Fibroblast of mammary gland (primary cell): ENCODE measurements around the gene SLC5A10.
A peak's percentile ranks its signal among the peaks of the same experiment; 100 is the strongest.

ENCODE experiments used
- DNase-seq: peaks from one replicate; pipeline ENCODE4 v3.0.0-alpha.2; 2010; ENCODE audit warnings: low read depth
- H3K4me3 ChIP-seq: 2 replicates; pipeline ENCODE4 v1.5.1; 2011; ENCODE audit warnings: low read depth, mild to moderate bottlenecking, low read length, moderate library complexity; ENCODE audit not compliant: control insufficient read depth
- TF ChIP-seq, protein P1 (sequence below): conservative IDR thresholded peaks from 2 replicates; pipeline ENCODE4 v1.5.1; 2011; ENCODE audit warnings: low read depth, low read length, inconsistent platforms; ENCODE audit not compliant: control insufficient read depth, insufficient read depth

The SLC5A10 gene

DNA sequence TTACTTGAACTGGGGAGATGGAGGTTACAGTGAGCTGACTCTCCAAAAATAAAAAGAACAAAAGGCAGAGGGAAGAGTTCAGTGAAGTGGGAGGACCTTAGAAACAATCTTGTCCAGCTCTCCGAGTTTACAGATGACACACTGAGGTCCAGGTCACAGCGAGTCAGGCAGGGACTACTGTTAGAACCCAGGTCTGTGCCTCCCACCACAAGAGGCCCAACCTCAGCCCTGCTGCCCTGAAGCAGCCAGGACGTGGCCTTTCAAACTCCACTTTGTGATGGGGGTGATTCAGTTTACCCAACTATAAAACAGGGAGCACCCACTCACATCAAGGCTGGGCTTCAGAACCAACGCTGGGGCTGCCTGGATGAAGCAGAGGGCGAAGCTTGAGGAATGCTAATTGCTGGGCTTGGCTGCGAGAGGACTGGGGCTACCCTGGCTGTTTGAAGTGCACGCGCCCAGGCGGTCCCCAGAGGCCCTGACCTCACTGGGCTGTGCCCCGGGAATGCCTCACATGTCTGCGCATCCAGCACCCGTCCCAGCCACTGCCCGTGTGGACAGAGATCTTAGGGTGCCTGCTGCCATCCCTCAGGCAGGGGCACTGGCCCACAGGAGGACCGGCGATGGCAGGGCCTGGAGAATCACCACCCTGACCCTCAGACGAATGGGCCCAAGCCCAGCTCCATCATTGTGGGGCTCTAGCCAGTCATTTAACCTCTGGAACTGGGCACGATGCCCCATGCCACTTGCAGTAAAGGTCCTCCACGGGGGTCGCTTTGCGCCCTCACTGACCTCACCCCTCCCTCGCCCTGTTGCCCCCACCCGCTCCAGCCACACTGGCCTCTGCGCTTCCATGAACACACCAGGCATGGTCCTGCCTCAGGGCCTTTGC is 11.4 kb downstream of the SLC5A10 start:
- DNase-seq = peak; percentile 36
- H3K4me3 ChIP-seq = no peak overlapping the region
- TF ChIP-seq, protein P1, sequence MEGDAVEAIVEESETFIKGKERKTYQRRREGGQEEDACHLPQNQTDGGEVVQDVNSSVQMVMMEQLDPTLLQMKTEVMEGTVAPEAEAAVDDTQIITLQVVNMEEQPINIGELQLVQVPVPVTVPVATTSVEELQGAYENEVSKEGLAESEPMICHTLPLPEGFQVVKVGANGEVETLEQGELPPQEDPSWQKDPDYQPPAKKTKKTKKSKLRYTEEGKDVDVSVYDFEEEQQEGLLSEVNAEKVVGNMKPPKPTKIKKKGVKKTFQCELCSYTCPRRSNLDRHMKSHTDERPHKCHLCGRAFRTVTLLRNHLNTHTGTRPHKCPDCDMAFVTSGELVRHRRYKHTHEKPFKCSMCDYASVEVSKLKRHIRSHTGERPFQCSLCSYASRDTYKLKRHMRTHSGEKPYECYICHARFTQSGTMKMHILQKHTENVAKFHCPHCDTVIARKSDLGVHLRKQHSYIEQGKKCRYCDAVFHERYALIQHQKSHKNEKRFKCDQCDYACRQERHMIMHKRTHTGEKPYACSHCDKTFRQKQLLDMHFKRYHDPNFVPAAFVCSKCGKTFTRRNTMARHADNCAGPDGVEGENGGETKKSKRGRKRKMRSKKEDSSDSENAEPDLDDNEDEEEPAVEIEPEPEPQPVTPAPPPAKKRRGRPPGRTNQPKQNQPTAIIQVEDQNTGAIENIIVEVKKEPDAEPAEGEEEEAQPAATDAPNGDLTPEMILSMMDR = no peak

DNA sequence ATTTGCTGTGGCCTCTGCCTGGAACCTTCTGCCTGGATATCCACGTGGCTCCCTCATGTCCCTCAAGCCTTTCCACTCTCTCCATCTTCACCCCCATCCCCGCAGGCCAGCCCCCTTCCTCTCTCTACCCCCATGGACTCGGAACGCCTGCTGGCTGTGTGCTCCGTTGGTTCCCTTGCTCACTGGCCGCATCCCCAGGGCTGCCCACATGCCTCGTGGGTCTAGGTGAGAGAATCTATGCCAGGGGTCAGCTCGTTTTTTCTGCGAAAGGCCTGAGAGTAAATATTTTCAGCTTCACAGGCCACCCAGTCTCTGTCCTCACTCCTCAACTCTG is 12.0 kb downstream of the SLC5A10 start:
- TF ChIP-seq, protein P1 = no peak
- no peak for DNase-seq
- H3K4me3 ChIP-seq = no peak overlapping the region

DNA sequence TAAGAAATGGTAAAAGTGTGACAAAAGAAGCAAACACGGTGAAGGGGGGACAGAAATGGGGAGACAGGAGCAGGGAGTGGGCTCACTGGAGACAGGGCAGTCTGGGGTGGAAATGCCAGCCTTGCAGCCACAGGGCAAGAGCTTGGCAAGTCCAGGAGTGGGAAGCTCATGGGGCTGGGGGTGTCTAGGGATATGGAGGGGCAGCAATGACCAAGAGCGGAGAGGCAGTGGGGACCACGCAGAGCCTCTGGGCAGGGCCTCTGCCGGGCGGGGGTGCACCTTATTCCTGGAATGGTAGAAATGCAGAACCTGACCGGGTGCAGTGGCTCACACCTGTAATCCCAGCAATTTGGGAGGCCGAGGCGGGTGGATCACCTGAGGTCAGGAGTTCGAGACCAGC is 12.6 kb downstream of the SLC5A10 start:
- no peak for DNase-seq
- TF ChIP-seq, protein P1 = no peak
- H3K4me3 ChIP-seq = no peak overlapping the region

DNA sequence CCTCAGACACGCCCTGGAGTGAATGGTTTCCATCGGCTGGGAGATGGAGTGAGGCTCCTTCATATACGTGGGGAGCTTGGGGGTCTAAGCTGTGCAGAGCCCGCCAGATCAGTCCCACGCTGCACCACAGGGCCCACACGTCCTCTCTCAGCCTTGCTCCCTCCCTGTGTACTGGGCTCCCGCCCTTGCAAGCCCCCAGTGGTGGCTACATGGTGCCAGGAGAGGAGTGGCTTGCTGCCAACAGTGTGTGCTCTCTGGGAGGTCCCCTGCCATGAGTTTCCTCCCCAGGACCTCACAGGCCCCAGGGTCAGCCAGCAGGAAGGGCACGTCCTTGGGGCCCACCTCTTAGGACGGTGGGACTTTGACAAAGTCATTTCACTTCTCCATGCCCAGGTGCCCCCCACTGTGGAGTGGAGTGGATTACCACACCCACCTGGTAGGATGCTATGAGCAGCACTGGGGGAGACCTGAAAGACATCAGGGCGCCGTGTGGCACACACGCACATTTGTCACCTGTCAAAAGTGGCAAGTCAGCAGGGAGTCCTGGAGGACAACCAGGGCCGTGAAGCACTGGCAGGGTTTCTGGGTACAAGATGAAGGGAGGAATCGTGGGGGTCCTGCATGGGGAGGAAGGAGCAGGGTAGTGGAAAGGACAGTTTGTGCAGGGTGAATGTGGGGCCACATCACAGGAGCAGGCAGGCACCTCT is 13.7 kb downstream of the SLC5A10 start:
- no peak overlapping the region for H3K4me3 ChIP-seq
- TF ChIP-seq, protein P1 = no peak
- no peak for DNase-seq

DNA sequence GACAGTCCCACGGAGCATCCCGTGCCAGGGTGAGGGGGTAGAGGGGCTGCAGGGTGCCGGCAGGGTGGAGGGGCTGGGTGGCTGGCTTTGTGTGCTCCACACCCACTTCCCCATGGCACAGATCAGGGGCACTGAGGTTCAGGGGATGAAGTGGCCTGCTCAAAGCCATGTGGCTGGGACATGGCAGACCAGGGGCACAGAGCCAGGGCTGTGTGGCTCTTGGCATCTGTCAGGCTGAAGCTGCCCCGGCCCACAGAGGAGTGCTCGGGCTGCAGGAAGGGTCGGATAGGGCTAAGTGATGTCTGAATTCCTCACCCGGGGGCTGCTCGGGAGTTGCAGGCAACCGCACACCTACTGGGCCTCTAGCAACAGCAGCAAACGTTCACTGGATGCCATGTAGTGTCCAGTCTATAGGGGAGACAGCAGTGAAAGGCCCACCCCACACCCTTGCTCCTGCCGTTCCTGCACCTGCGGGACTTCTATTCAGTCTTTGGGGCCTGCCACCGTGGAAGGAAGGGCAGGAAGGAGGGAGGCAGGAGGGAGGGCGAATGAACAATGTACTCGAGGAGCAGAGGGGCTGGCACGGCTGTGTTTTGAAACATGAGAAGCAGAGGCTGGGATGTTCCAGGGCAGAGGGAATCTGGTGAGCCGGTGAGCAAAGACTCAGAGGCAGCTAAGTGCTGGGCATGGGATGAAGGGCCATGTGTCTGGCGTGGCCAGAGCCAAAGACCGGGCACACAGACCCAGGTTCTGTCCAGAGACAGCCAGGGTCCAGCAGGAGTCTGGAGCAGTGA is 15.1 kb downstream of the SLC5A10 start:
- peak; percentile 19 for DNase-seq
- H3K4me3 ChIP-seq = no peak overlapping the region
- TF ChIP-seq, protein P1 = no peak

DNA sequence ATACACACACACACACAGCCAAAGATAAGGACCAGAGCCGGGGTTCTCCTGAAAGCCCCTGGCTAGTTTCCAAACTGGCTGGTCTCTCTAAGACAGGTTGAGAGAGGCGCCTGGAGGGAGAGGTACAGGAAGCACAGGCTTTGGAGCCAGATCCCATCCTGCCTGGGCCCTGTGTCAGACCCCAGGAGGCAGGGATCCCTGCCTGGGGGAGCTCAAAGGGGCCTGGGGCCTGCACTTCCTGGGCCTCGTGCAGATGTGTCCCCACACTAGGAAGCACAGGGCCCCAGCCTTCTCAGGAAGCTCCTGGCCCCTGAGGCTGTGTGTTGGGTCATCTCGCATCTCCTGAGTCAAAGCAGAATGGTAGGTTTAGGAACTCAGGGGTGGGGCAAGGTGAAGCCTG is 16.0 kb downstream of the SLC5A10 start:
- no peak for DNase-seq
- TF ChIP-seq, protein P1 = no peak
- no peak overlapping the region for H3K4me3 ChIP-seq
